HG03469 (cell line): ENCODE measurements around the gene CHRNA1.
"Not testable (repeated sequence)": the region's sequence is repeated elsewhere in the genome, so short reads cannot be mapped to it uniquely, and the experiment has no call there.

Source experiments
- ATAC-seq: cut with Tn5 transposase; IDR thresholded peaks from one replicate; pipeline ENCODE4 v1.9.1; 2021; ENCODE audit warnings: mild to moderate bottlenecking, moderate library complexity, moderate number of reproducible peaks; ENCODE audit not compliant: unreplicated experiment

CHRNA1 gene

DNA sequence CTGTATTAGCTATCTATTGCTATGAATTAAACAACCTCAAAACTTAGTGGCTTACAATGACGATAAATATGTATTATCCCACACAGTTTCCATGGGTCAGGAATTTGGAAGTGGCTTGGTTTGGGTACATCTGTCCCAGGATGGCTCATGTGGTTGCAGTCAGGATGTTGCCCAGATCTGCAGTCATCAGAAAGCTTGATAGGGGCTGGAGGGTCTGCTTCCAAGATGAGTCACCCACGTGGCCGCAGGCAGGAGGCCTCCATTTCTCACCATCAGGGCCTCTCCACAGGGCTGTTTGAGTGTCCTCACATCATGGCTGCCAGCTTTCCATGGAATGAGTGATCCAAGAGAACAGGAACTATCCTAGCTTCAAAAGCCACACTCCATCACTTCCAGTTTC, 46.4 kb downstream of the CHRNA1 start:
- ATAC-seq: no peak

DNA sequence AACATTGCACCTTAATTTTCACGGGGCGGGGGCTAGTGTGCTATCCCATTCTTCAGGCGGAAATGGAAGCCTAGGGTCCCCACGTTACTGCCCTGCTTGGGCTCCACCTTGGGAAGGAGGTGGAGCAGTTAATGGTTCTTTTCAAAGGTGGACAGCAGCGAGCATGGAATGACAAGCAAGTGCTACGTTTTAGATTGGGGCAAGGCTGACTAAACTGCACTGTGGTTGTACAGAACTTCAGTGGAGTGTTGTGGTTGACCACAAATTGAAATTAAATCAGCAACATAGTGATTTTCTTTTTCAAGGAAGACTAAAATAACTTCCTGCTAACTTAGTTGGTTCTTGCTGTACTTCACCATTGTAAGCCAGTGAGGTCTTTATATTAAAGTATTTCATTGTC, 47.0 kb downstream of the CHRNA1 start:
- ATAC-seq: no peak

DNA sequence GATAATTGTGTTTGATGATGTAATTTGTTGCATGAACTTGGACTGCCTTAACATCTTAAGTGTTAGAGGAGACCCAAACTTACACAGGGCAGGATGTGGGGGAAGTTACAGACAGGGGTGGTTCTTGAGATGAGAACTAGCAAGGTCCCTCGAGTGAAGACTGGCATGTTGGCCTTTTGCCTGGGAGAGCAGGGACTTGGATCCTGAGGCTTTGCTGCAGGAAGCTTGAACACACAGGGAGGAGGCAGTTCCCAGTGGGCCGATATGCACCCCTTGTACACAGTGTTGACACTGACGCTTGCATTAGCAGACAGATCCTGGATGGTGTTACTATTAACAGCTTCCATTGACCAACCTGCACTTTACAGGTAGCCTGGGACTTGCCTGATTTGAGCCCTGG, 47.5 kb downstream of the CHRNA1 start:
- ATAC-seq: no peak

DNA sequence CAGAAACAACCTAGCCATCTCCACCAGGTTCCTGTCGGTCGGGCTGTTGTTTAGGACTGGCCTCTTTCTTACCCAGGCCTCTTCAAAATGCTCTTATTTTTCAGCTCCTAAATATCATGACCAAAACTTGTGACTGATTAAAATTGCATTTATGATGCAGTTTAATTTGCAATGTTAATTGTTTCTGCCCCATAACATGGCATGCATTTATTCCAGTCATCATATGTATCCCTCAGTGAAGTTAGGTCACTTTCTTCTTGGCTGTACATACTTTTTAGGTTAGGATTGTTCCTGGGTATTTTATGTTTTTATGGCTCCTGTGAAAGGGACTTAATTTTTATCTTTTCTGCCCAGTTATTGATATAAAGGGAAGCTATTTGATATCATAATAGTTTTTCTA, 50.6 kb downstream of the CHRNA1 start:
- no peak for ATAC-seq

DNA sequence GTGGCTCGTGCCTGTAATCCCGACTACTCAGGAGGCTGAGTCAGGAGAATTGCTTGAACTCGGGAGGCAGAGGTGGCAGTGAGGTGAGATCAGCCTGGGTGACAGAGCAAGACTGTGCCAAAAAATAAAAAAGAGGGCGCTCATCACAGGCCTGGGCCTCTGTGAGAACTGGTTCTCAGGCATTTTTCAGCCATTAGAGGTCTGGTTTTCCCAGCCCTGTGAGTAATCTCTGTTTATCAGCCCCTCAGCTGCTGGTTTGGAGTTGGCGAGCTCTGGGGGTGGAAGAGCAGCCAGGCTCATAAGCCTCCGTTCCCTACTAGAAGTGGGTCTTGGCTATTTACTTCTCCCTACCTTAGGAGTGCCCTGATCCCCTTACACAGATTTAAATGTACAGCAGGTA, 53.1 kb downstream of the CHRNA1 start:
- no peak for ATAC-seq

DNA sequence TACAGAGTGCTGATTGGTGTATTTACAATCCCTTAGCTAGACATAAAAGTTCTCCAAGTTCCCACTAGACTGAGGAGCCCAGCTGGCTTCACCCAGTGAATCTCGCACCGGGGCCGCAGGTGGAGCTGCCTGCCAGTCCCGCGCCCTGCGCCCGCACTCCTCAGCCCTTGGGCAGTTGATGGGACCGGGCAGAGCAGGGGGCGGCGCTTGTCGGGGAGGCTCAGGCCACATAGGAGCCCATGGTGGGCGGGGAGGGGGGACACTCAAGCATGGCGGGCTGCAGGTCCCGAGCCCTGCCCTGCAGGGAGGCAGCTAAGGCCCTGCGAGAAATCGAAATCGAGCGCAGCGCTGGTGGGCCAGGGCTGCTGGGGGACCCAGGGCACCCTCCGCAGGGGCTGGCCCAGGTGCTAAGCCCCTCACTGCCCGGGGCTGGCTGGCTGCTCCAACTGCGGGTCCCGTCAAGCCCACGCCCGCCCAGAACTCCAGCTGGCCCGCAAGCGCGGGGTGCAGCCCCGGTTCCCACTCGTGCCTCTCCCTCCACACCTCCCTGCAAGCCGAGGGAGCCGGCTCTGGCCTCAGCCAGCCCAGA, 54.8 kb downstream of the CHRNA1 start:
- not testable (repeated sequence) for ATAC-seq

DNA sequence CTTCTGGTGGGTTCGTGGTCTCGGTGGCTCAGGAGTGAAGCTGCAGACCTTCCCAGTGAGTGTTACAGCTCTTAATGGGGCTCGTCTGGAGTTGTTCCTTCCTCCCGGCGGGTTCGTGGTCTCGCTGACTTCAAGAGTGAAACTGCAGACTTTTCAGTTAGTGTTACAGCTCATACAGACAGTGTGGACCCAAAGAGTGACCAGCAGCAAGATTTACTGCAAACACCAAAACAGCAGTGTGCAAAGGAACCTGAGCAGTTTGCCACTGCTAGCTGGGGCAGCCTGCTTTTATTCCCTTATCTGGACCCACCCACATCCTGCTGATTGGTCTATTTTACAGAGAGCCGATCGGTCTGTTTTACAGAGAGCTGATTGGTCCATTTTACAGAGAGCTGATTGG, 55.6 kb downstream of the CHRNA1 start:
- no peak for ATAC-seq

DNA sequence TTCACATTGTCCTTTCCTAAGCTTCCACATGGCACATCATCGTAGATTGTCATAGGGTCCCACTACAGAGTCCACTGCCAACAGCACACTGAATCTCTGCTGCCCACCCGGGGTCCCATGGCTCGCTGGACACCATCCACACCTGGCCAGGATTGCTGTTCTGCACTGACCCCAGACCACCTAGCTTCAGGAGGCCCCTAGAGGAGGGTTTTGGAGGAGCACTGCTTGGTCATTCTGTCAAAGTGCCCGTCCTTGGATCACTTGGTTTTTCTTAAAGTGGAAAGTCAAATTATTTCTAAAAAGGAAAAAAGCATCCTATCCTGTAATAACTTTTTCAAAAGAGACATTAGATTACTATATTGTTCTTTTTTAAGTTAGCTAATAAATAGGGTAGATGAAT, 59.0 kb downstream of the CHRNA1 start:
- no peak for ATAC-seq

DNA sequence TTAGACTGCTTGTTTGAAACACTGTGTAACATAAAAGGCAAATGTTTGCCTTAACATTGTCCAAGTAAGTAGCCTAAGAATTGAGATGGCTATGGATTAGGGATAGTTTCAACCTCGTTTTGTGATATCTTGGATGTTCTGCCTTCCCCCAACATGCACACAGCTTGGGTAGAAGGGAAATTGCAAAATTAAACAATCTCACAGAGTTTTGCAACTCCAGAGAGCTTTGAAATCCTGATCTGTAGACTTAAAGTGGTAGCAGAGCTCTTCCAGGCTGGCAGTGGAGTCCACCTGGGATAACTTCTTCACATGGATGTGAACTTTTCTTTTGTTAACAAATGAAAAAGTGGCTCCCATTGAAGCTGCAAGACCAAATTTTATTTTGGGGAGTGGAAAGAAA, 59.6 kb downstream of the CHRNA1 start:
- ATAC-seq: no peak

DNA sequence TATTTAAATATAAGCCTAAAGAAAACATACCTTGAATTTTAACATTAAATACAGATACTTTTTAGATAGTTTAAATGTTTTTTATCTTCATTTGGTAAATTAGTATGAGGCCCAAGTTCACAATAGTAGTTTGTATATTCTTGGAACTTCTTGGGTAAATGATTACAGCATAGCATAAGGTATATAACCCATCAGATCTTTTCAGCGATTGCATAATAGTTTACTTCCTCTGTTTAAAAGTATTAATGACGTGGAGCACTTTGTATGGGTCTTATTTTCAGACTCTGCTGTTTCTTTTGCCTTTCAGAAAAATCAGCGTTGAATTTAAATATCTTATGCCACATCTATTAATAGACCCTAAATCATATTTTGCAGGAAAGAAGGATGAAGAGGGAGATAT, 60.2 kb downstream of the CHRNA1 start:
- ATAC-seq: no peak

DNA sequence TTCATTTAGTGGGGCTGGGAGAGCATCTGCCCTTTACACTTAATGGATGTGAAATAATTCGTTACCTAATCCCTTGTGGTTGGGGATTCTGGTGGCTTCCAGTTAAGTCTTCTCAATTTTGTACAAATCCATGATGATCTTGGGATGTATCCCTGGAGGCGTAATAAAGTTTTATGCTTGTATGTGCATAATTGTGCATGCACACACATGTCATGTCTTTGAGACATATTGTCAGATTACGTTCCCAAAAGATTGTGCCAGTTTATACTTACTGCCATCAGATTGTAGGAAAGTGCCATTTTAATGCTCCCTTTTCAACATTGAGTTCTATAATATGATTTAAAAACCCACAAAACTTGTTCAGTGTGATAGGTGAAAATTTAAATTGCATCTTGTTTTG, 60.8 kb downstream of the CHRNA1 start:
- no peak for ATAC-seq

DNA sequence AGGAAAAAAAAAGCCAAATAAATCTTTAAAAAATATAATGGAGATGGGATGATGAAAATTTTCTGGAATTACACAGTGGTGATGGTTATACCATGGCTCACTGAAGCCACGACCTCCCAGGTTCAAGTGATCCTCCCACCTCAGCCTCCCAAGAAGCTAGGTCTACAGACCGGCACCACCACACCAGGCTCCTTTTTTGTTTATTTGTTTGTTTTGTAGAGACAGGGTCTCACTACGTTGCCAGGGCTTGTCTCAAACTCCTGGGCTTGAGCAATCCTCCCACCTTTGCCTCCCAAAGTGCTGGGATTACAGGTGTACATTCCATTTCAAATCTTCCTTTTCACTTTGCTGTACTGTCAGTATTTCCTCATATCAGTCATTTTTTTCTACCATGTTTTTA, 61.7 kb downstream of the CHRNA1 start:
- no peak for ATAC-seq

DNA sequence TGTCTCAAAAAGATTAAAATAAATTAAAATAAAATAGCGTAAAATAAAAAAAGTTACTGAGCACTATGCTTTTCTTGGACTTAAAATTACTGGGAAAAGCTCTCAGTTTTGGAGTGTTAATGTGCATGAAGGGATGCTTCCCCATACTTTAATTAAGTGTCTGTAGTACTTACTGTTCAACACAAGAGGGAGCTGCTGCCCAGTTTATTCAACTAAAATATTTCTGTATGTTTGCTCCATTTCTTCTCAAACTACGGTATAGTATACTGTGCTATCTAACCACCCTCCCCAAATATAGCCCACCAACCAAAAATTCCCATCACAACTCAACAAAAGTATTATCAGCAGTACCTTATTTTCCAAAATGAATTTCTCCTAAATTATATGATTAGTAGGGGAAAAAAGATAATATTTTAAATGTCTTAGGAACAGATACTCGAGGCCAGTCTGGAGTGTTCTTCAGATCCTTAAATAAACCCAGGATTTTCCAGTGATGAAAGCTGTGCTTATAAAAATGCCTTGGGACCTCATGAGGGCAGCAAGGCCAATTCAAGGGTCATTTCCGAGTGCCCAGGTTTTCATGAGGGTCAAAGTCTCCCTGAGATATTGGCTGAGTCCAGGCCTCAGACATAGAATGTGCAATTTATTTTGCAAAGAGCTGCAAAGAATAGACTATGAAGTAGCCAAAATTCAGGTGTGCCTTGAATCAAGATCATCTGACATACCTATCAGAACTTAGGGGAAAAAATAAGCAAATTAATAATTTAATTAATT, 64.1 kb downstream of the CHRNA1 start:
- ATAC-seq: no peak
